Caco-2 (cell line): ENCODE data around the gene SLC35E4. TPM values are rescaled to one million over a fixed set of nuclear protein-coding genes. Genes with fewer than 3 reads are reported as not detected.

Experiments used
- BruUV-seq: library from RNA; stranded (reverse); fragments of 400-500 nt; replicated peaks from 2 replicates; lab custom pipeline; 2021; lab: Mats Ljungman, UMichigan
- CTCF ChIA-PET: fragments of 300-600 bp; sonication (Branson Sonifier 250); formaldehyde crosslinking; loops from one replicate; lab custom pipeline; 2022; ENCODE audit warnings: antibody characterized with exemption; lab: Charles Lee
- POLR2A ChIA-PET: fragments of 300-600 bp; sonication (Branson Sonifier 250); formaldehyde crosslinking; loops from one replicate; lab custom pipeline; 2022; ENCODE audit warnings: antibody characterized with exemption; lab: Charles Lee
- DNase-seq, 2 experiments: peaks; one replicate each; pipeline versions ENCODE4 v3.0.0 to v3.0.0-alpha.2; 2020 to 2022
- H3K27me3 ChIP-seq: replicated peaks from 2 replicates; pipeline ENCODE4 v1.6.0; 2011; ENCODE audit warnings: low read length; ENCODE audit not compliant: control insufficient read depth, insufficient read depth
- H3K36me3 ChIP-seq: 2 replicates; pipeline ENCODE4 v1.5.1; 2011; ENCODE audit warnings: low read length; ENCODE audit not compliant: control insufficient read depth, insufficient read depth
- H3K4me1 ChIP-seq: fragments of 250-450 bp; sonication (Bioruptor Pico); 2 replicates; pipeline ENCODE4 v1.5.1; 2020; ENCODE audit warnings: mild to moderate bottlenecking
- H3K4me3 ChIP-seq: 2 replicates; pipeline ENCODE4 v1.5.1; 2011; ENCODE audit warnings: low read depth, mild to moderate bottlenecking, control low read depth, low read length
- H3K9me3 ChIP-seq: fragments of 250-450 bp; sonication (Bioruptor Pico); 2 replicates; pipeline ENCODE4 v1.5.1; 2020; ENCODE audit warnings: mild to moderate bottlenecking, moderate library complexity
- H3K27ac Mint-ChIP-seq: one replicate; pipeline ENCODE4 v1.8.0; 2022; ENCODE audit warnings: mixed read lengths; ENCODE audit not compliant: unreplicated experiment
- H3K27me3 Mint-ChIP-seq: one replicate; pipeline ENCODE4 v1.8.0; 2022; ENCODE audit warnings: mixed read lengths; ENCODE audit not compliant: insufficient read depth, unreplicated experiment
- H3K36me3 Mint-ChIP-seq: one replicate; pipeline ENCODE4 v1.8.0; 2022; ENCODE audit warnings: mild to moderate bottlenecking, mixed read lengths; ENCODE audit not compliant: insufficient read depth, unreplicated experiment
- H3K4me1 Mint-ChIP-seq: one replicate; pipeline ENCODE4 v1.8.0; 2022; ENCODE audit warnings: low read depth, mixed read lengths; ENCODE audit not compliant: unreplicated experiment
- H3K4me3 Mint-ChIP-seq: one replicate; pipeline ENCODE4 v1.8.0; 2022; ENCODE audit warnings: mild to moderate bottlenecking, moderate library complexity, mixed read lengths; ENCODE audit not compliant: unreplicated experiment
- H3K9me3 Mint-ChIP-seq: one replicate; pipeline ENCODE4 v1.8.0; 2022; ENCODE audit warnings: mixed read lengths; ENCODE audit not compliant: unreplicated experiment
- CTCF ChIP-seq, 2 experiments: fragments of 200-600 bp in 1 of 2; IDR thresholded peaks; 1 replicate in 1 of 2; 2 replicates in 1 of 2; pipeline versions ENCODE4 v1.5.1 to v1.8.0; 2011 to 2022; ENCODE audit warnings: antibody characterized with exemption in 1 of 2, control low read depth in 1 of 2, inconsistent platforms in 1 of 2, low read depth in 1 of 2, low read length in 1 of 2, mild to moderate bottlenecking in 1 of 2, moderate library complexity in 1 of 2; ENCODE audit not compliant: insufficient read depth in 1 of 2, severe bottlenecking in 1 of 2, unreplicated experiment in 1 of 2
- intact Hi-C: fragments of 100-400 bp; cut with micrococcal nuclease; formaldehyde crosslinking; loops from one replicate; pipeline ENCODE4 v1.10.0; 2022; ENCODE audit not compliant: unreplicated experiment
- total RNA-seq: library from RNA; stranded (reverse); gene quantifications from 2 replicates; pipeline ENCODE4 v1.2.3, GENCODE V29; 2022

Gene SLC35E4
- total RNA-seq, 1 experiment from 2014 or later = 0.27 TPM

GRCh38 chr22:30634471-30635233, 929 bp upstream of the SLC35E4 start:
- H3K27me3 Mint-ChIP-seq = no peaks in the 10 kb centered on the region
- no peaks in the 10 kb centered on the region for H3K36me3 ChIP-seq
- peaks cover 13% of the 10 kb centered on the region for H3K4me1 ChIP-seq
- H3K27ac Mint-ChIP-seq = no peak overlapping the region
- CTCF ChIA-PET = interaction anchor here (0.6 to 3.2 kb wide), 17 partner anchors 8 to 288 kb away, joined by 3 to 94 read pairs (median 4); partner anchors contain the start of genes DUSP18, OSBP2 and TCN2
- TF ChIP-seq CTCF (IDR thresholded peaks at IDR 0.05; ENCODE audit: insufficient read depth in 1 of 2, low read depth in 1 of 2, low read length in 1 of 2, severe bottlenecking in 1 of 2, unreplicated experiment in 1 of 2) = peak; percentile 92 to 94
- H3K4me3 Mint-ChIP-seq = peak overlapping the region; percentile 66
- intact Hi-C loops = loop anchor here (1.0 to 2.0 kb wide), 3 partner anchors 33 to 286 kb away; partner anchors contain the start of gene DUSP18
- H3K4me3 ChIP-seq = no peak overlapping the region; the same call in 1 of the 2 replicates
- H3K36me3 Mint-ChIP-seq = peaks cover 6% of the 10 kb centered on the region
- peaks cover 7% of the 10 kb centered on the region for H3K9me3 Mint-ChIP-seq
- H3K27me3 ChIP-seq = no peaks in the 10 kb centered on the region
- POLR2A ChIA-PET = no interaction called here
- DNase-seq = peak; percentile 83 to 89
- BruUV-seq = no TSS peak
- H3K4me1 Mint-ChIP-seq = no peaks in the 10 kb centered on the region
- H3K9me3 ChIP-seq = no peaks in the 10 kb centered on the region

GRCh38 chr22:30636226-30637077, 871 bp downstream of the SLC35E4 start:
- Histone ChIP-seq H3K36me3 (no peaks in the 10 kb centered on the region), H3K4me1 (peaks cover 13% of the 10 kb centered on the region), H3K4me3 (peak overlapping the region; percentile 54), H3K9me3 (no peaks in the 10 kb centered on the region), H3K27me3 (no peaks in the 10 kb centered on the region)
- CTCF ChIA-PET = interaction anchor here (0.6 to 3.2 kb wide), 6 partner anchors 10 to 428 kb away, joined by 3 to 94 read pairs (median 4); partner anchors contain the start of gene TCN2
- BruUV-seq = no TSS peak
- Mint-ChIP-seq H3K27me3 (no peaks in the 10 kb centered on the region), H3K36me3 (peaks cover 6% of the 10 kb centered on the region), H3K9me3 (no peaks in the 10 kb centered on the region), H3K27ac (no peak overlapping the region), H3K4me3 (peak overlapping the region; percentile 66), H3K4me1 (no peaks in the 10 kb centered on the region)
- DNase-seq = peak in 1 of 2 experiments; percentile 20
- intact Hi-C loops = no loop called here
- TF ChIP-seq CTCF (IDR thresholded peaks at IDR 0.05; ENCODE audit: insufficient read depth in 1 of 2, low read depth in 1 of 2, low read length in 1 of 2, severe bottlenecking in 1 of 2, unreplicated experiment in 1 of 2) = no peak
- POLR2A ChIA-PET = no interaction called here

- no peak overlapping the region for H3K4me3 Mint-ChIP-seq
Observed at GRCh38 chr22:30637701-30638114, 2.1 kb downstream of the SLC35E4 start.

More at GRCh38 chr22:30637701-30638114, 2.1 kb downstream of the SLC35E4 start:
- TF ChIP-seq CTCF (IDR thresholded peaks at IDR 0.05; ENCODE audit: insufficient read depth in 1 of 2, low read depth in 1 of 2, low read length in 1 of 2, severe bottlenecking in 1 of 2, unreplicated experiment in 1 of 2) = no peak
- no peak overlapping the region for H3K27ac Mint-ChIP-seq
- intact Hi-C loops = no loop called here
- H3K36me3 ChIP-seq = no peaks in the 10 kb centered on the region
- ChIA-PET POLR2A (no interaction called here), CTCF (interaction anchor here (0.7 kb wide), 1 partner anchor 442 kb away, joined by 10 read pairs; no protein-coding TSS in a partner anchor)
- no peaks in the 10 kb centered on the region for H3K9me3 Mint-ChIP-seq
- no peak overlapping the region for H3K4me3 ChIP-seq
- no peaks in the 10 kb centered on the region for H3K4me1 Mint-ChIP-seq
- H3K27me3 Mint-ChIP-seq = no peaks in the 10 kb centered on the region
- no peaks in the 10 kb centered on the region for H3K9me3 ChIP-seq
- H3K4me1 ChIP-seq = peaks cover 13% of the 10 kb centered on the region
- no peaks in the 10 kb centered on the region for H3K27me3 ChIP-seq
- BruUV-seq = no TSS peak
- no peak for DNase-seq
- H3K36me3 Mint-ChIP-seq = peaks cover 6% of the 10 kb centered on the region
